HG02759 (cell line): ENCODE measurements around the gene SCARF2.
"Not testable (repeated sequence)": the region's sequence is repeated elsewhere in the genome, so short reads cannot be mapped to it uniquely, and the experiment has no call there.

Experiments
- ATAC-seq: cut with Tn5 transposase; IDR thresholded peaks from one replicate; pipeline ENCODE4 v1.9.1; 2021; ENCODE audit warnings: mild to moderate bottlenecking, moderate library complexity; ENCODE audit not compliant: unreplicated experiment

Gene SCARF2

DNA sequence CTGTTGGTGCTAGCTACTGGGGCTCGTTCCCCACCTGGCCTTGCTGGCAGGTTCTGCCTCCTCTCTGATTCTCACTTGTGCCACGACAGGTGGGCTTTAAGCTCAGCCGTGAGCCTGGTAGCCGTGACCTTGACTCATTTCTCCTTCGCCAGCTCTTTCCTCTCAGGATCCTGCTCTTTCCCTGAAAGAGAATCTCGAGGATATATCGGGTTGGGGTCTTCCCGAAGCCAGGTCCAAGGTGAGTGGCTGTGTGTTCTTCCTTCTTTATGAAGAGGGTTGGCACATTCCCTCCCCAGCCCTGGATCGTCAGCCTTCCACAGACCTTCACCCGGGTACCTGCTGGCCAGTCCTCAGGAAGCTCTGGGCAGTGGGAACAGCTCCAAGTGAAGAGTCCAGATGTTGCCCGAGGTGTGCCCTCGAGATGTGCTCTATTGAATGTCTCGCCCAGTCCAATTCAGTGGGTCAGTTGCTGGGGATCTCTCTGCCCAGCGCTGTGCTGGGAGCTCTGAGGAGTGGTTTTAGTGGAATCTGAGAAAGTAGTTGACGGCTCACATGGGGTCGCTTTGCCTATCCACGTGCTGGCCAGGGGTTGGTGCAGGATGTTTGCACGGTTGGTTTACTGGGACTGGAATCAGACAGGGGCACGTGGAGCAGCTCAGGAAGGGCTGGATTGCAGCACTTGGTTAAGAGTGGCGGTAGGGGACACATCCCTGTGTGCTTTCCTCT, 42.3 kb downstream of the SCARF2 start:
- ATAC-seq: no peak

DNA sequence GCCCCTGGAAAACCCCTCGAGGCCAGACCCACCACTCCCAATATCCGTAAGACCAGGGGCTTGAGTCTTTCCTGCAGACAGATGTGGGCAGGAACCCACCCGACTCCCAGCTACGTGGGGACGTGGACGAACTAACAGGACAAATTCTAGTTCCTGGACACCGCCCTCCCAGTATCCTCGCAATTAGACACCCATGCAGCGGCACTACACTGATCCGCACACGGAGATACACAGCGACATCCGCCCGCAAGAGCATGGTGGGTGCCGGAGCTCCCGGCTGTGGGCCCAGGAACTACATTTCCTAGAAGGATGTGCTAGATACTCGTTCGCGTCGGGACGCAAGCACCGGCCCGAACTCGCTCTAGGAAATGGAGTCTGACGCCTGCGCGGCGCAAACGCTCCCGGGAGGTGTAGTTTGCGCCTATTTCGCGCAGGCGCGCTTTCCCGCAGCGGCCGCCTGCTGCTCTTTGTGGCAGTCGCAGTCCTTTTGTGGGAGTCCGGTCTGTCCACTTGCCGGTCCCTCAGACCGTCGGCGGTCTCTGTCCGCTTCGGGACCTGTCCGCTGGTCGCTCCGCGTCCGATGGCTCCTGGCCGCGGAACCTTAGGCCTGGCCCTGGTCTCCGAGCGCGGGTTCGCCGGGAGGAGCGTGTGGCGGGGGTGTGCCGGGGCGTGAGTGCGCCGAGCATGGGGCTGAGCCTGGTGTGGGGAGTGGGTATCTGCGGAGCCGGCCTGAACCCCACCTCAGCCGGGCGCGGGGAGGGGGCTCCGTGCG, 43.7 kb downstream of the SCARF2 start, which contains the start of gene ZNF74:
ZNF74 (plus strand) TSS at position 447 of the 772 bp plus-strand sequence. CDS start 478 bp downstream, outside the sequence.
- ATAC-seq: peak; percentile 80

DNA sequence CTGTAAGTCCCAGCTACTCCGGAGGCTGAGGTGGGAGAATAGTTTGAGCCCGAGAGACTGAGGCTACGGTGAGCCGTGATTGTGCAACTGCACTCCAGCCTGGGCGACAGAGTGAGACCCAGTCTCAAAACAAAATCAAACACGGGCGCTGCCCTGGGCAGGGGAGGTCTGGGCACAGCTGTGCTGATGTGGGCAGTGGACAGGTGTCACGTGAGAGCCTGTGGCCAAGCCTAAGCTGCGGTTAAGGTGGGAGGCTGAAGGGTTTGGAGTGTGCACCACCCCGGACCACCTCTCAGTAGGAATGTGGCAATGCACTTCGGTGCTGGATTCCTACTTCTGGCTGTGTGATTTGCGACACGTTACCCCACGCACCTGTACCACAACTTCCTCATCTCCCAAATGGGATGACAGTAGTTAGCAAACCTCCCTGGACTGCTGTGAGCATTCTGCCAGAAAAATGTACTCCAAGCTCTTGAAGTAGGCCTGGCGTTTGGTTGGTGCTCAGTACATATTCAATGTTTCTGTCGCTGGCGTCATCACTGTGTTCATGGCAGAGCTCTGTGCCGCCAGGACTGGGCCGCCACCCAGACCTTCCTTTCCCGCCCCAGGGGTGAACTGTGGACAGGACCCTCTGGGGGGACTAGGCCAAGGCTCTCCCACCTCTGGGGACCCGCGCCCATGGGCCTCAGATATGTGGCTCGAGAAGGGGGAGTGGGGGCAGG, 44.5 kb downstream of the SCARF2 start:
- ATAC-seq: no peak

DNA sequence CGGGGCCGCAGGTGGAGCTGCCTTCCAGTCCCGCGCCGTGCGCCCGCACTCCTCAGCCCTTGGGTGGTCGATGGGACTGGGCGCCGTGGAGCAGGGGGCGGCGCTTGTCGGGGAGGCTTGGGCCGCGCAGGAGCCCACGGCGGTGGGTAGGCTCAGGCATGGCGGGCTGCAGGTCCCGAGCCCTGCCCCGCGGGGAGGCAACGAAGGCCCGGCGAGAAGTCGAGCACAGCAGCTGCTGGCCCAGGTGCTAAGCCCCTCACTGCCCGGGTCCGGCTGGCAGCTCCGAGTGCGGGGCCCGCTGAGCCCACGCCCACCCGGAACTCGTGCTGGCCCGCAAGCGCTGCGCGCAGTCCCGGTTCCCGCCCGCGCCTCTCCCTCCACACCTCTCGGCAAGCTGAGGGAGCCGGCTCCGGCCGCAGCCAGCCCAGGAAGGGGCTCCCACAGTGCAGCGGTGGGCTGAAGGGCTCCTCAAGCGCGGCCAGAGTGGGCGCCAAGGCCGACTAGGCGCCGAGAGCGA, 45.2 kb downstream of the SCARF2 start:
- ATAC-seq: not testable (repeated sequence)

DNA sequence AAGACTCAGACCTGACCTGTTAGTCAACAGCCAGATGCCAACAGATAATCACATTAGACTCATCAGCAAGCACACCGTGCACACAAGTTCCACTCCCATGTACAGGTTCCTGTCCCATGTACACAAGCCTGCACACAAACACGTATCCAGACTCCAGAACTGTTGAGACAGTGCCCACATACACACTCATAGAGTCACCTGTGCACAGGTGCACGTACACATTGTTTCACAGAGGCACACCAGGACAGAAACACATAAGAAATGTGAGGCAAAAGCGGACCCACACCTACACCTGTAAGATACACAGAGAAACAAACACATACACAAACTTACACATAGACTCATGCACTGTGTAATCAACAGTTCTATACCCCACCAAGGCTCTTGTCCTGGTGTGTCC, 46.4 kb downstream of the SCARF2 start:
- ATAC-seq: no peak

DNA sequence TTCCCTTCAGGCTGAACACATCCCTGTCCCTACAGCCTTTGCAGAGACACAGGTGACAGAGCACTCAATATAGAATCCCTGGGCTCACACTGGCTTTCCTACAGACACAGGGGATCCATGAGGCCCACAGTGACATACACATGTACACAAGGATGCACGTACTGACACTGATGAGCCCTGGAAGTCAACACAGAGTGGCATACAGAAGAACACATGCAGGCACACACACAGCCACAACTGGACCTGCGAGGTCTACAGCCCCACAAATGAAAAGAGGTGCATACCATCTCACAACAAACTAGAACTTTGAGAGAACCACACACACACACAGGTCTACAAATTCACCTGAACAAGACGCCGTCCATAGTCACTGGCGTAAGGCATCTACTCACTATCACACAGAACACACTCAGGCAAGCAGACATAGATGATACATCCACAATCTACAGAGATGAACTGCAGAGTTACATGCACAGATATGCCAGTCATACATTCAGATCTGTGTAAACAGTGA, 47.2 kb downstream of the SCARF2 start:
- no peak for ATAC-seq

DNA sequence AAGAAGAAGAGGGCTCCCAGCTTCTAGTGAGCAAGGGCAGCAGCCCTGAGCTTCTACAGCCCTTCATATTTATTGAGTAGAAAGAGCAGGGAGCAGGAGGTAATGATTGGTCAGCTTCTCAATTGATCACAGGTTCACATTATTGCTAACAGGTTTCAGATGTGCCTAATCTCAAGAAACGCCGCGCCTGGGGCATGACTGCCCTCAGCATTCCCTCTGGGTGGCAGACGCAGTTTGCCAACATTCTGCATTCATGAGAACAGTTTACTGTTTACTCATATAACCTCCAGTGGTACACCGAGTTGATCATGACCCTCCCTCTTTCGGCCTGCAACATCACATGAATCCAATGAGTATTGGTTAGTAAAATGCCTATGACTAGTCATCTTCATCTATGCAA, 48.3 kb downstream of the SCARF2 start:
- ATAC-seq: no peak

DNA sequence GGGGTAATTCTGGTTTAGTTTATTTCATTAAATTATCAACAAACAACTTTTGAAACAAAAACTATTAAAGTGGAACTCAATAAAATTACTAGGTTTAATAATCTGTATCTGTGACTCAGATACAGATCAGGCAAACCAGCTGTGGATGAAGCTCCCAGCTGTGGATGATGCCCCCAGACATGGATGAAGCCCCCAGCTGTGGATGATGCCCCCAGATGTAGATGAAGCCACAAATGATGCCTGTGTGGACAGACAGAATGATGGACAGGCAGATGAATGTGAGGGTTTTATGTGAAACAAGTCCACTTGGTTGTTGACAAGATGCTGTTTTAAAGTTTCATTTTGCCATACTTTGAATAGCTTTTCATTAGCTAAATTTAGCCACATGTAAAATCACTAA, 49.4 kb downstream of the SCARF2 start:
- no peak for ATAC-seq

DNA sequence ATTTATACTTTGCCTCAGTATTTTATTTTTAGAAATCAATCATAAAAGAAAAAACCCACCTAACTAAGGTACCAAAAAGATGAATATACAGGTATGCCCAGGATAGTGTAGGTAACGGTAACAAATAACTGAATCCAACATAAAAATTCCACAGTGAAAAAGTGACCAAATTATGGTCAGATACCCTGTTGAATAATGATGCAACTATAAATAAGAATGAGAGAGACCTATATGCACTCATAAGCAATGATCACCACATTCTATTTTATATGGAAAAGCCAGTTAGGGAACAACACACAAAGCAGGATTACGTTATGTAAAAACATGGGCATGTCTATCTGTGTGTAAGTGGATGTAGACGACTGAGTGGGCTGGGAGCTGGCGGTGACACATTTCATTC, 50.7 kb downstream of the SCARF2 start:
- no peak for ATAC-seq

DNA sequence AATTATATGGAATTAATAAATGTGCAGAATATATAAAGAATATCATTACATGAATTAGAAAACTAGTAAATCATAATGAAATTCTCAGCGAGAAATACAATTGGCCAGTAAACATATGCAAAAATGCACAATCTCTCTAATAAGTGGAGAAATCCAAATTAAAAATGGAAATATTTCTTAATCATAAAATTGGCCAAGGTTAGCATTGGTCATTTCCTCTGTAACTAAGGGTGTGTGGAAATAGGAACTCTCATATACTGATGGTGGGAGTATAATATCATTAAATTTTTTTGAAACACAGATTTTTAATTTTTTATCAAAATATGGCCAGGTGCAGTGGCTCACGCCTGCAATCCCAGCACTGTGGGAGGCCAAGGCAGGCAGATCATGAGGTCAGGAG, 51.3 kb downstream of the SCARF2 start:
- ATAC-seq: no peak

DNA sequence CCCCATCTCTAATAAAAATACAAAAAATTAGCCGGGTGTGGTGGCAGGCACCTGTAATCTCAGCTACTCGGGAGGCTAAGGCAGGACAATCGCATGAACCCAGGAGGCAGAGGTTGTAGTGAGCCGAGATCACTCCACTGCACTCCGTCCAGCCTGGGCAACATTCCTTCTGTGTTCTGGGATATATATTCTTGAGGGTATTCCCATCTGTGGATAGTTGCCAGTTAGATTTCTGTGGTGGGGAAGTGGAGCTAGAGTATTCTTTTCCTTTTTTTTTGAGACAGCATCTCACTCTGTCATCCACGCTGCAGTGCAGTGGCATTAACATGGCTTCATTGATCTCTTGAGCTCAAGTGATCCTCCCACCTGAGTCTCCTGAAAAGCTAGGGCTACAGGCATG, 52.8 kb downstream of the SCARF2 start:
- ATAC-seq: no peak

DNA sequence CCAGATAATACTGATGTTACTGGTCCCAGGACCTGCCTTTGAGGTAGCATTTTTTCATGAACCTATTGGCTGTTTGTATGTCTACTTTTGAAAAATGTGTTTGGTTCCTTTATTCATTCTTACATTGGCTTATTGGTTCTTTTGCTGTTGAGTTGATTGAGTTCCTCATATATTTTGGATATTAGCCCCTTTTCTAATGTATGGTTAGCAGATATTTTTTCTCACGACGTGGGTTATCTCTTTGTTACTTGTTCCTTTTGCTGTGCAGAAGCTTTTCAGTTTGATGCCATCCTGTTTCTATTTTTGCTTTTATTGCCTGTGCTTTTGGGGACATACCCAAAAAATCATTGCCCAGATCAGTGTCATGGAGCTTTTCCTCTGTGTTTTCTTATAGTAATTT, 53.5 kb downstream of the SCARF2 start:
- ATAC-seq: no peak

DNA sequence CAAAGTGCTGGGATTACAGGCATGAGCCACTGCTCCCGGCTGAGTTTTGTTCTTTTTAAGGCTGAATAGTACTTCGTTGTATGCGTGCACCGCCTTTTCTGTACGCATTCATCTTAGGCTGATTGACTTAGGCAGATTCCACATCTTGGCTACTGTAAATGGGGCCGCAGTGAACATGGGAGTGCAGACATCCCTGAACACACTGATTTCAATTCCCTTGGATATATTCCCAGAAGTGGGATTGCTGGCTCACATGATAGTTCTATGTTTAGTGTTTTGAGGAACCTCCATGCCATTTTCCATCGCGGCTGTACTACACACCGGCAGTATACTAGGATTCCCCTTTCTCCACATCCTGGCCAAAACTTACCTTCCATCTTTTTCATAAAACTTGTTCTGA, 54.1 kb downstream of the SCARF2 start:
- ATAC-seq: no peak

DNA sequence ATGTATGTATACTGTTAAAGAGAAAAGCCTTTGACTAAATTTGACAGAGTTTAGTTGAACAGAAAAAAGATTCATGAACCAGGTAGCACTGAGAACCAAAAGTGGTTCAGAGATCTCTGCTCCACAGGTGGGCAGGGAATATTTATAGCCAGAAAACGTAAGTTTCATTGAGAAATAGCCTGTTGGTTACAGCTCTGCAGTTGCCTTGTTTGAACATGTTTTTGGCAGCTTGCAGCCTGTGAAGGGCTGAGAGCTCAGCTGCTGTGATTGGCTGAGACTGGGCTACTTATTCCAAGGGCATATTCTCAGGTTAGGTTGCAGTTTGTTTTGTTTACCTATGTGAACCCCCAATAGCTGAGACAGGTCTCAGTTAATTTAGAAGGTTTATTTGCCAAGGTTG, 57.1 kb downstream of the SCARF2 start:
- no peak for ATAC-seq

DNA sequence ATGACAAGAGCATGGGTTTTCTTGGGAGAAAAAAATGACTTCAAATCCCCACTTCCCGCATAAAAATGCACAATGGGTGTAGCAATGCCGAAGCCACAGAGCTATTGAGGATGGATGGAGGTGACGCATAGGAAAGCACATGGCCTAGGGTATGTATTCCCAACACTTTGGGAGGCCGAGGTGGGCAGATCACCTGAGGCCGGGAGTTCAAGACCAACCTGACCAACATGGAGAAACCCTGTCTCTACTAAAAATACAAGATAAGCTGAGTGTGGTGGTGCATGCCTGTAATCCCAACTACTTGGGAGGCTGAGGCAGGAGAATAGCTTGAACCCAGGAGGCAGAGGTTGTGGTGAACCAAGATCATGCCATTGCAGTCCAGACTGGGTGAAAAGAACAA, 58.9 kb downstream of the SCARF2 start:
- ATAC-seq: not testable (repeated sequence)

DNA sequence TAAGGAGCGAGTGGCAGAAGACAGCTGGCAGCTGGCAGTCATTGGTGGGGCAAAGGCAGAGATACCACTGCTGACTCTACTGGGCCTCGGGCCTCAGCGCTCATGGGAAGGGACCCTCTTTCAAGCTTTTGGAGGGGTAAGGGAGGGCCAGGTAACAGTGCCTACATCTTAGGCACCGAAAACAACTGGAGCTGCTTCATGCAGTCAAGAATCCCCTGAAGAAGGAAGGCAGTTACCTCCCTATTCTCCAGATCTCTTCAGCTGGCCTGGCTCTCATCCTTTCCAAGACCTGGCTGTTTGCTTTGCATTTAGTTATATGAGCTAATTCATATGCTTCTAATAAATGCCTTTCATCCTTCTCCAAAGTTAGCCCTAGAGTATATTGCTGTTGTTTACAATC, 59.5 kb downstream of the SCARF2 start:
- ATAC-seq: no peak

DNA sequence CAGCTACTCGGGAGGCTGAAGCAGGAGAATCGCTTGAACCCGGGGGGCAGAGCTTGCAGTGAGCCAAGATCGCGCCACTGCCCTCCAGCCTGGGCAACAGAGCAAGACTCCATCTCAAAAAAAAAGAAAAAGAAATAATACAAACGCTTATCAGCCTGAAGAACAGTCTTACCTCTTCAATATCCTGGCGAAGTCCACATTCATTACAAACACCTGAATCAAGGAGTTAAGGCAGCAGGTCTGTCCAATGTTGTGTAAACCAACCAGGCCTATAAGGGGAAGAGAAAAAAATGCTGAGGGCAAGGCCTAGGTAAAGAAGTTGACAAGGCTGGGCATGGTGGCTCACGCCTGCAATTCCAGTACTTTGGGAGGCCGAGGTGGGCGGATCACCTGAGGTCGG, 60.6 kb downstream of the SCARF2 start:
- not testable (repeated sequence) for ATAC-seq

DNA sequence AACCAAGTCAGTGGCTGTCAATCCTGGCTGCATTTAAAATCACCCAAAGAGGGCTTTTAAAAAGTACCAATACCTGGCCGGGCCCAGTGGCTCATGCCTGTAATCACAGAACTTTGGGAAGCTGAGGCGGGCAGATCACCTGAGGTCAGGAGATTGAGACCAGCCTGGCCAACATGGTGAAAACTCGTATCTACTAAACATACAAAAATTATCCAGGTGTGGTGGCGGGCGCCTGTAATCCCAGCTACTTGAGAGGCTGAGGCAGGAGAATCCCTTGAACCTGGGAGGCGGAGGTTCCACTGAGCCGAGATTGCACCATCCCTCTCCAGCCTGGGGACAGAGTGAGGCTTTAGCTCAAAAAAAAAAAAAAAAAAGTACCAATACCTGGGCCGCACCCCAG, 61.3 kb downstream of the SCARF2 start:
- not testable (repeated sequence) for ATAC-seq
